K562 (cell line): ENCODE data around the gene THAP11. TPM values are rescaled to one million over a fixed set of nuclear protein-coding genes. Genes with fewer than 3 reads are reported as not detected.

Experiments
- ATF1 ChIP-seq, 2 experiments: fragments of 450-650 bp in 1 of 2; IDR thresholded peaks; 2 replicates each; pipeline ENCODE4 v1.6.1; 2016; ENCODE audit warnings: missing compliant biosample characterization in 1 of 2, missing genetic modification characterization in 1 of 2
- ELF4 ChIP-seq: fragments of 450-650 bp; formaldehyde crosslinking; IDR thresholded peaks from 2 replicates; pipeline ENCODE4 v1.4.0; 2022; ENCODE audit warnings: missing genetic modification characterization
- ERF ChIP-seq: fragments of 450-650 bp; formaldehyde crosslinking; IDR thresholded peaks from 2 replicates; pipeline ENCODE4 v1.4.0; 2020; ENCODE audit warnings: mild to moderate bottlenecking, mixed read lengths
- FOXK1 ChIP-seq: sonication (generic); formaldehyde crosslinking; IDR thresholded peaks from 2 replicates; pipeline ENCODE4 v1.8.0; 2022; ENCODE audit warnings: missing genetic modification reagents, mild to moderate bottlenecking, borderline replicate concordance
- HNRNPUL1 ChIP-seq: fragments of 200-400 bp; formaldehyde crosslinking; IDR thresholded peaks from 2 replicates; pipeline ENCODE4 v1.6.1; 2017; ENCODE audit warnings: low read length
- RB1 ChIP-seq: fragments of 450-650 bp; IDR thresholded peaks from 2 replicates; pipeline ENCODE4 v1.6.1; 2017; ENCODE audit warnings: low read depth, mild to moderate bottlenecking
- TEAD4 ChIP-seq, 2 experiments: sonication (generic) in 1 of 2; formaldehyde crosslinking in 1 of 2; IDR thresholded peaks; 2 replicates each; pipeline versions ENCODE4 v1.6.1 to v1.8.0; 2012 to 2022; ENCODE audit warnings: borderline replicate concordance in 1 of 2, inconsistent platforms in 1 of 2, low read length in 1 of 2, mild to moderate bottlenecking in 1 of 2, missing genetic modification reagents in 1 of 2
- YBX1 ChIP-seq: fragments of 450-650 bp; IDR thresholded peaks from 2 replicates; pipeline ENCODE4 v1.7.1; 2016; ENCODE audit warnings: mild to moderate bottlenecking
- ZNF347 ChIP-seq: fragments of 450-650 bp; formaldehyde crosslinking; IDR thresholded peaks from 2 replicates; pipeline ENCODE4 v1.4.0; 2020; ENCODE audit warnings: low read depth, mild to moderate bottlenecking, moderate library complexity
- ZNF780A ChIP-seq: fragments of 250-450 bp; sonication (Bioruptor Pico); IDR thresholded peaks from 2 replicates; pipeline ENCODE4 v1.5.0; 2021; ENCODE audit warnings: mild to moderate bottlenecking
- polyA plus RNA-seq, 8 experiments: library from polyadenylated mRNA; depleted of rRNA in 4 of 8; stranded (reverse) in 5 of 8; unstranded in 3 of 8; fragments of >200 nt; fragmentation: Nextera tagmentation in 2 of 8; fragmentation: Illumina TruSeq in 1 of 8; extraction: Ambion mirVana in 2 of 8; extraction: Trizol in 1 of 8; gene quantifications; 2 replicates each; pipeline versions ENCODE4 v1.2.1 to v1.2.3, GENCODE V29; 2011 to 2014; ENCODE audit warnings: inconsistent platforms in 1 of 8, missing spikeins in 1 of 8
- total RNA-seq, 7 experiments: library from RNA; depleted of rRNA in 6 of 7; stranded (reverse); fragments of >200 nt in 6 of 7; fragmentation: Illumina TruSeq in 2 of 7; extraction: Trizol in 2 of 7; gene quantifications; 2 replicates each; pipeline versions ENCODE4 v1.2.1 to v1.2.3, GENCODE V29; 2011 to 2021; ENCODE audit warnings: low replicate concordance in 1 of 7
- TF ChIP-seq, protein P1 (sequence below): fragments of 450-650 bp; IDR thresholded peaks from 2 replicates; pipeline ENCODE4 v1.6.1; 2016
- TF ChIP-seq, protein P2 (sequence below): fragments of 250-450 bp; sonication (Bioruptor Pico); IDR thresholded peaks from 2 replicates; pipeline ENCODE4 v1.8.0; 2022; ENCODE audit warnings: moderate library complexity, mild to moderate bottlenecking, inconsistent platforms
- TF ChIP-seq, protein P3 (sequence below): fragments of 450-650 bp; IDR thresholded peaks from 2 replicates; pipeline ENCODE4 v1.6.1; 2016; ENCODE audit warnings: mild to moderate bottlenecking

THAP11 gene
- total and polyA plus RNA-seq, 9 of the 15 experiments (the other 6 are each of a cell fraction or from before 2014, with no cell fraction given): 2.4 to 31.6 (median 21.4) TPM

DNA sequence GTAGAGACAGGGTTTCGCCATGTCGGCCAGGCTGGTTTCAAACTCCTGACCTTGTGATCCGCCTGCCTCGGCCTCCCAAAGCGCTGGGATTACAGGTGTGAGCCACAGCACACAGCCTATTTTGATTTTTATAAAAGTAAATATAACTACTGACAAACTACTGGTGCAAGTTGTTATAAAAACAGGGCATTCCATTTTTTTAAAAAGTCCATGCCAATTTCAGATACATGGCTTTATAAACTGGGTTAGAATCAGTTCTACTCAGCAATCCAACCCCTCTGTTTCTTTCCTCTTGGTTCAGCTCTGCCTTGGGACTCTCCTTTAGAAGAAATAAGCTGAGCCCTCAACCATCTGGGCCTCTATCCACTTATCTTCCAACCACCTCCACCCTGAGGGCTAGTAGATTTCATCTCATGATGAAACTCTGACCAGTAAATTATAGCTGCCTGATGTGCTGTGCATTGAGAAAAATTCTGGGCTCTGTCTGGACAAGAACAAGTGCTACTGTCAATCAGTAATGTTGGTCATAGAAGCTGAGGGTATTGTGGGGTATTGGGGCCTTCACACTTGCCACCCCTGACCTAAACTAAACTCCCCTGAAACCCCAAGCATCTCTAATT is 45.9 kb upstream of the THAP11 start (continued):
- TF ChIP-seq, protein P1, sequence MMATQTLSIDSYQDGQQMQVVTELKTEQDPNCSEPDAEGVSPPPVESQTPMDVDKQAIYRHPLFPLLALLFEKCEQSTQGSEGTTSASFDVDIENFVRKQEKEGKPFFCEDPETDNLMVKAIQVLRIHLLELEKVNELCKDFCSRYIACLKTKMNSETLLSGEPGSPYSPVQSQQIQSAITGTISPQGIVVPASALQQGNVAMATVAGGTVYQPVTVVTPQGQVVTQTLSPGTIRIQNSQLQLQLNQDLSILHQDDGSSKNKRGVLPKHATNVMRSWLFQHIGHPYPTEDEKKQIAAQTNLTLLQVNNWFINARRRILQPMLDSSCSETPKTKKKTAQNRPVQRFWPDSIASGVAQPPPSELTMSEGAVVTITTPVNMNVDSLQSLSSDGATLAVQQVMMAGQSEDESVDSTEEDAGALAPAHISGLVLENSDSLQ: peak; percentile 68
- TF ChIP-seq TEAD4 (IDR thresholded peaks at IDR 0.05; ENCODE audit: low read length) (no peak), TEAD4 (CRISPR knock-in tag; IDR thresholded peaks at IDR 0.05; ENCODE audit: borderline replicate concordance) (no peak), HNRNPUL1 (no peak), ATF1 (CRISPR knock-in tag; IDR thresholded peaks at IDR 0.05) (no peak), ATF1 (tag; IDR thresholded peaks at IDR 0.05) (no peak), ZNF780A (CRISPR knock-in tag) (no peak), RB1 (no peak), FOXK1 (CRISPR knock-in tag) (no peak), ELF4 (CRISPR knock-in tag) (no peak), ZNF347 (CRISPR knock-in tag) (no peak), ERF (CRISPR knock-in tag) (no peak), YBX1 (no peak)
- TF ChIP-seq, protein P2, sequence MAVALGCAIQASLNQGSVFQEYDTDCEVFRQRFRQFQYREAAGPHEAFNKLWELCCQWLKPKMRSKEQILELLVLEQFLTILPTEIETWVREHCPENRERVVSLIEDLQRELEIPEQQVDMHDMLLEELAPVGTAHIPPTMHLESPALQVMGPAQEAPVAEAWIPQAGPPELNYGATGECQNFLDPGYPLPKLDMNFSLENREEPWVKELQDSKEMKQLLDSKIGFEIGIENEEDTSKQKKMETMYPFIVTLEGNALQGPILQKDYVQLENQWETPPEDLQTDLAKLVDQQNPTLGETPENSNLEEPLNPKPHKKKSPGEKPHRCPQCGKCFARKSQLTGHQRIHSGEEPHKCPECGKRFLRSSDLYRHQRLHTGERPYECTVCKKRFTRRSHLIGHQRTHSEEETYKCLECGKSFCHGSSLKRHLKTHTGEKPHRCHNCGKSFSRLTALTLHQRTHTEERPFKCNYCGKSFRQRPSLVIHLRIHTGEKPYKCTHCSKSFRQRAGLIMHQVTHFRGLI (CRISPR knock-in tag): no peak
- TF ChIP-seq, protein P3, sequence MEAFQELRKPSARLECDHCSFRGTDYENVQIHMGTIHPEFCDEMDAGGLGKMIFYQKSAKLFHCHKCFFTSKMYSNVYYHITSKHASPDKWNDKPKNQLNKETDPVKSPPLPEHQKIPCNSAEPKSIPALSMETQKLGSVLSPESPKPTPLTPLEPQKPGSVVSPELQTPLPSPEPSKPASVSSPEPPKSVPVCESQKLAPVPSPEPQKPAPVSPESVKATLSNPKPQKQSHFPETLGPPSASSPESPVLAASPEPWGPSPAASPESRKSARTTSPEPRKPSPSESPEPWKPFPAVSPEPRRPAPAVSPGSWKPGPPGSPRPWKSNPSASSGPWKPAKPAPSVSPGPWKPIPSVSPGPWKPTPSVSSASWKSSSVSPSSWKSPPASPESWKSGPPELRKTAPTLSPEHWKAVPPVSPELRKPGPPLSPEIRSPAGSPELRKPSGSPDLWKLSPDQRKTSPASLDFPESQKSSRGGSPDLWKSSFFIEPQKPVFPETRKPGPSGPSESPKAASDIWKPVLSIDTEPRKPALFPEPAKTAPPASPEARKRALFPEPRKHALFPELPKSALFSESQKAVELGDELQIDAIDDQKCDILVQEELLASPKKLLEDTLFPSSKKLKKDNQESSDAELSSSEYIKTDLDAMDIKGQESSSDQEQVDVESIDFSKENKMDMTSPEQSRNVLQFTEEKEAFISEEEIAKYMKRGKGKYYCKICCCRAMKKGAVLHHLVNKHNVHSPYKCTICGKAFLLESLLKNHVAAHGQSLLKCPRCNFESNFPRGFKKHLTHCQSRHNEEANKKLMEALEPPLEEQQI: no peak
